GM19240 (cell line): ENCODE measurements around the gene PRIMPOL.
"Not testable (repeated sequence)": the region's sequence is repeated elsewhere in the genome, so short reads cannot be mapped to it uniquely, and the experiment has no call there.

Experiments
- DNase-seq: peaks from one replicate; pipeline ENCODE4 v3.0.0; 2011; ENCODE audit warnings: low spot score; ENCODE audit not compliant: insufficient read length

PRIMPOL gene

DNA sequence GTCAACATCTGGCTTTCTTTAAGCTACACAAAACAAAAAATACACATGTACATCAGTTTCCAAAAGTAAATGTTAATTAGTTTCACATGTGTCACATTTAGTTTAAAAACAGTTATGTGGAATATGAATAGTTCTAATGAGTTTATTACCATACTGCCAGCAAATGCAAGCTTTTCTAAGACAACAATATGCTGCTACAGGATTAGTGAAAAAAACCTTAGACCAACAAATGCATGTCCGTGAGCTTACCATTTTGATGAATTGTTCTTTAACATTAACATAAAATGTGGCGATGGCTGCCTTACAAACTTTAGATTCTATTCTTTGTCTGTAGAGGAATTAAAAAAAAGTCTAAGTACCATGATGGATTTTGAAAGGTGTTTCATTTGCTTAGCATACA lies 52.6 kb downstream of the PRIMPOL start:
- DNase-seq: no peak

DNA sequence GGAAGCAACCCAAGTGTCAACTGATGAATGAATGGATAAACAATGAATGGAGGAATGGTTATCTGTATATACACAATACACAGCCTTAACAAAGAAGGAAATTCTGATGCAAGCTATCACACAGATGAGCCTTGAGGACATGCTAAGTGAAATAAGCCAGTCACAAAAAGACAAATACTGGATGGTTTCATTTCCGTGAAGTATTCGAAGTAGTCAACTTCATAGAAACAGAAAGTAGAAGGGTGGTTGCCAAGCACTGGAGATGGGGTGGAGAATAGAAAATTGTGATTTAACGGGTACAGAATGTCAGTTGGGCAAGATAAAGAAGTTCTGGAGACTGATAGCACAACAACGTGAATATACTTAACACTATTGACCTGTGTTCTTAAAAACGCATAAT lies 56.2 kb downstream of the PRIMPOL start:
- DNase-seq: no peak

DNA sequence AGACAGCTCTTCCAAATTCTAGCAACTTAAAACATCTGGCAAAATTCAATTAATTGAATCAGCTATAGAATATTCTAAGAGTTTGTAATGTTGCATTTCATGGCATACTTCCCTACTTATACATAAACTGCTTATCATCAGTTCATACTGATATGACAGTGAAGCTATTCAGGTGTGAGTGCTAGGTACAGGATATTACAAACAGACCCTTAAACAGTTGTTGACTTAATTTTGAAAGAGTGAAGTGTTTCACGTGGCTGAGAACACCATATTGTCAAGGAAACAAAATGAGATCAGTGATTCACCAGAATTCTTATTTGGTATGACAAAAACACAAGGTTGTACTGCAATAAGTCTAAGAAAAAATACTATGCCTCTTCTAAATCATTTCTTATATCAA lies 56.9 kb downstream of the PRIMPOL start:
- no peak for DNase-seq

GRCh38 chr4:184712322-184712721 lies 62.8 kb downstream of the PRIMPOL start:
- no peak for DNase-seq

GRCh38 chr4:184713887-184714286 lies 64.3 kb downstream of the PRIMPOL start:
- no peak for DNase-seq

- DNase-seq: no peak
Observed at GRCh38 chr4:184715526-184715925, 66.0 kb downstream of the PRIMPOL start.

DNA sequence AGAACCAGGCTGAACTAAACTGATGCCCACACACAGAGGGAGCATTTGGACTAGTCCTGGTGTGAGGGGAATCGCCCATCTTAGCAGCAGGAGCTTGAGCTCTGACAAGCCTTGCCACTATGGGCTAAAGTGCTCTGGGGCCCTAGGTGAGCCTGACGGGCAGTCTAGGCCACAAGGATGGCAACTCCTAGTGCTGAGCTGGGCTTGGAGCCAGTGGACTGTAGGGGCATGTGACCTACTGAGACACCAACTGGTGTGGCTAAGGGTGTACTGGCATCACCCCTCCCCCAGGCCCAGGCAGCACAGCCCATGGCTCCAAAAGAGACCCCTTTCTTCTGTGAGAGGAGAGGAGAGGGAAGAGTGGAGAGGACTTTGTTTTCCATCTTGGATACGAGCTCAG lies 69.9 kb downstream of the PRIMPOL start:
- DNase-seq: no peak

DNA sequence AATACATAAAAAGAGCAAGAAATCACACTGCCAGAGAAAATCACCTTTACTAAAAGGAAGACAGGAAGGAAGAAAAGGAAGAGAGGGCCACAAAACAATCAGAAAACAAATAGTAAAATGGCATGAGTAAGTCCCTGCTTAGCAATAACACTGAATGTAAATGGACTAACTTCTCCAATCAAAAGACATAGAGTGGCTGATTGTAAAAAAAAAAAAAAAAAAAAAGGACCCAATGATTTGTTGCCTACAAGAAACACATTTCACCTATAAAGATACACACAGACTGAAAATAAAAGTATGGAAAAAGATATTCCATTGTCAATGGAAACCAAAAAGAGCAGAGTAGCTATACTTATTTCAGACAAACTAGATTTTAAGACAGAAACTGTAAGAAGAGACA lies 71.7 kb downstream of the PRIMPOL start:
- no peak for DNase-seq

DNA sequence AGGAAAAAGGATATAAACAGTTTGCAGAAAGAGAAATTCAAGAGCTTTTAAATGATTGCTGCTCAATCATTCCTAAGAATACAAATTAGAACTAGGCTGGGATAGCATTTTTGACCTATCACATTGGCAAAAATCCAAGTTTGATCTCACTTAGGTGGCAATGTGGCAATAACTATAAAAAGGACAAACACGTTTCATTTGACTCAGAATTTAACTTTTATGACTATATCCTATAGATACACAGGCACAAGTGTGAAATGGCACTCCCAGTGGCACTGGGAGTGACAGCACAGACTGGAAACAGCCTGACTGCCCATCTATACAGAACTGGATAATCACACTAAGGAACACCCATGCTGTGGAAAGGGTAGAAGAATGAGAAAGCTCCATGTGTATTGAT lies 73.3 kb downstream of the PRIMPOL start:
- no peak for DNase-seq

DNA sequence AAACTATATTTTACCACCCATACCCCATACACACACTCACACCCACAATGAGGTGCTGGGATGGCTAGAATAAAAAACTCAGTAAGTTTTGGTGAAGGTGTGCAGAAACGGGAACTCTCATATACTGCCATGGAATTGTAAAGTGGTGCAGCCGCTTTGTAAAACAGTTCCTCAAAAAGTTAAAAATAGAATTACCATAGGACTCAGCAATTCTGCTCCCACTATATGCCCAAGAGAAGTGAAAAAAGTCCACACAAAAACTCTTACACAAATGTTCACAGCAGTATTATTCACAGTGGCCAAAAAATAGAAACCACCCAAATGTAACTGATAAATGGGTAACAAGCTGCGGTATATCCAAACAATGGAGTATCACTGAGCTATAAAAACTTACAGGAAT lies 77.9 kb downstream of the PRIMPOL start:
- no peak for DNase-seq

- DNase-seq: no peak
Observed at GRCh38 chr4:184728858-184729257, 79.3 kb downstream of the PRIMPOL start.

DNA sequence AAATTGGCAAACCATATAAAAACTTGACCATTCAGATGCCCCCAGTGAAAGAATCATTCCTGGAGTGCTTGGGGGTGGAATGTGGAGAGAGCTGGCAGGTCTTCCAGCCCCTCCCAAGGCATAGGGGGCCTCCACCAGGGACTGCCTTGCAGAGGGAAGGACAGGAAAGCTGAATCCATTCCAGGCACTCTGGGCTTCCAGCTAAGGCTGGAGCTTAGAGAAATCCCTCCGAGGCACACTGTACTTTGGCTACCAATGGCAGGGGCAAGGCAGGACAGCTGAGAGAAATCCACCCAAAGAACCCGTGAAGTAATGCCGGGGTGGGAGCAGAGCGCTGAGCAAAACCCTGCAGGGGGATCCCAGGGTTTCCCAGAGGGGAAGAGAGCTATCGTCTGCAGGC lies 80.4 kb downstream of the PRIMPOL start:
- DNase-seq: no peak

GRCh38 chr4:184731056-184731455 lies 81.5 kb downstream of the PRIMPOL start:
- no peak for DNase-seq

DNA sequence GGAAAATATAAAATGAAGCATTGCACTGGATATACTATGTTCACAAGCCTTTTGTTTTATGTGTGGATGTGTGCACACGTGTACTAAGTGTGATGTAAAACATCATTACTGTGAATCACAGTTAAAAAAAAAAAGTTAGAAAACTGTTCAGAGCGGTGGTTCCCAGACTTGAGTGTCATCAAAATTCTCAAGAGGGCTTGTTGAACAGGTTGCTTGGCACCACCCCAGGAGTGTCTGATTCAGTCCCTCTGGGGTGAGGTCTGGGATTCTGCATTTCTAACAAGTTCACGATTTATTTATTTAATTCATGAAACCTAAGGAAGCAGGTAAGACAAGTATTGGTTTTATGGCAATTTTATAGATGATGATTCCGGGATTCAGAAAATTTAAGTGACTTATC lies 82.6 kb downstream of the PRIMPOL start:
- no peak for DNase-seq

DNA sequence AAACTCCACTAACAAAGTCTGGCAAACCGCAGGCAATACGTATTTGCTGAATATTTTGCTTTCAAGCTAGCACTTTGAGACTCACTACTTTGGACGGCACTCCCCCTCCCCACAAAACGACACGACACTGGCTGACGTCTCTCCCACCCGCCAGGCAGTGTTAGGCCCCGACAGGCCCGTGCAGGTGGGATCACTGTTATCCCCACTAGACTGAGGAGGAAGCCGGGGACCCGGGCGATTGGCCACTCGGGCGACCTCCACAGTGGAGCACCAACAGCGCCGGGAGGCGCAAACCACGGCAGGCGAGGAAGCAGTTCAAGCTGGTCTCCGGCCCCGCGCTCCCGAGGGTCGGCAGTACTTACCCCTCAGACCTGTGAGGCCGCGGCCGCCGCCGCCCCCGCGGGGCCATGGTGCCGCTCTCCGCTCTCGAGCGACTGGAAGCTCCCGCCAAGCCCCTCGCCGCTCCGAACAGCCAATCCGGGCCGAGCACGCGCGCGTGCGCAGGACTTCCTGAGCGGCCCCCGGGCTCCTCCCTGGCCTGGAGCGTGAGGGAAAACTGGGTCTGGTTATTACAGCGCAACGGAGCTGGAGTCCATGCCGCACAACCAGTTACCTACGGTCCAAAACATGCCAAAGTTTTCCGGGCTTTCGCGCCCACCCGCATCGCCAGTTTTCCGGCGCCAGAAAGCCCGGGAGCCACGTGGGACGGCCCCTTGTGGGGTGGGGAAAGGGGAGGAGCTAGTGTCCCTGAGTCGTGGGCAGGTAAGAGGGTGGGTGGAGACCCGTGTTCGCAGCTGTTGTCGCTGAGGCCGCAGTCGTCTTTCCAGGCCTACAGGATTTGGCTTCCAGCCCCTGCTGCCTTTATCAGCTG lies 84.4 kb downstream of the PRIMPOL start, which contains the start of gene CENPU:
Gene CENPU (minus strand): TSS at position 443 of the 871 bp plus-strand sequence. CDS start 34 bp downstream, at position 409.
- peak; percentile 98 for DNase-seq

GRCh38 chr4:184734758-184735157 lies 85.2 kb downstream of the PRIMPOL start:
- no peak for DNase-seq

DNA sequence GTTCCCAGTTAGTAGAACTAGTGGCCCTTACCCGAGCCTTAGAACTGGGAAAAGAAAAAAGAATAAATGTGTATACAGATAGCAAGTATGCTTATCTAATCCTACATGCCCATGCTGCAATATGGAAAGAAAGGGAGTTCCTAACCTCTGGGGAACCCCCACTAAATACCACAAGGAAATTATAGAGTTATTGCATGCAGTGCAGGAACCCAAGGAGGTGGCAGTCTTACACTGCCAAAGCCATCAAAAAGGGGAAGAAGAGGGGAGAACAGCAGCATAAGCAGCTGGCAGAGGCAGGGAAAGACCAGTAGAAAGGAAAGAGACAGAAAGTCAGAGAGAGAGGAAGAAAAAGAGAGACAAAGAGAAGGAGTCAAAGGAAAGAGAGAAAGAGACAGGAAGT lies 90.0 kb downstream of the PRIMPOL start:
- DNase-seq: not testable (repeated sequence)

- no peak for DNase-seq
Observed at GRCh38 chr4:184740980-184741391, 91.4 kb downstream of the PRIMPOL start.

DNA sequence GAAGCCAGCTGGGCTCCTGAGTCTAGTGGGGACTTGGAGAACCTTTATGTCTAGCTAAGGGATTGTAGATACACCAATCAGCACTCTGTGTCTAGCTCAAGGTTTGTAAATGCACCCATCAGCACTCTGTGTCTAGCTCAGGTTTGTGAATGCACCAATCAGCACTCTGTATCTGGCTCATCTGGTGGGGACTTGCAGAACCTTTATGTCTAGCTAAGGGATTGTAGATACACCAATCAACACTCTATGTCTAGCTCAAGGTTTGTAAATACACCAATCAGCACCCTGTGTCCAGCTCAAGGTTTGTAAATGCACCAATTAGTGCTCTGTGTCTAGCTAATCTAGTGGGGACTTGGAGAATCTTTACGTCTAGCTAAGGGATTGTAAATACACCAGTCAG lies 92.1 kb downstream of the PRIMPOL start:
- DNase-seq: not testable (repeated sequence)

DNA sequence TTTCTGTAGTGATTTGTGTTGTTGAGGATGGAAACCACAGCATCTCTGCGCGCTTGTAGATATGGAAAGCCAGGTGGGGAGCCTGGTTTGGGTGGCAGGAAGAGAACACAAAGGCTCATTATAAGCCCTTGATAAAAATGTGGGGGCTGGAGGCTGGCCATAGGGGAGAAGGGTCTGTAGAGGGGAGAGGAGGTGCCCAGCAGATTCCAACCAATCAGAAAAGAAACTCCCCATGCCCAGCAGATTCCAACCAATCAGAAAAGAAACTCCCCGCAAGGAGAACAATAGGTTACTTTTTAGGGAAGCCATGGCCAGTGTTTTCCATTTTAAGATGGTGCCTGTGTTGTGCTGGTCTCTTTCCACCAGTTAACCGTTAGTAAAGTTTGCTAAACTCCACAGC lies 94.1 kb downstream of the PRIMPOL start:
- no peak for DNase-seq

DNA sequence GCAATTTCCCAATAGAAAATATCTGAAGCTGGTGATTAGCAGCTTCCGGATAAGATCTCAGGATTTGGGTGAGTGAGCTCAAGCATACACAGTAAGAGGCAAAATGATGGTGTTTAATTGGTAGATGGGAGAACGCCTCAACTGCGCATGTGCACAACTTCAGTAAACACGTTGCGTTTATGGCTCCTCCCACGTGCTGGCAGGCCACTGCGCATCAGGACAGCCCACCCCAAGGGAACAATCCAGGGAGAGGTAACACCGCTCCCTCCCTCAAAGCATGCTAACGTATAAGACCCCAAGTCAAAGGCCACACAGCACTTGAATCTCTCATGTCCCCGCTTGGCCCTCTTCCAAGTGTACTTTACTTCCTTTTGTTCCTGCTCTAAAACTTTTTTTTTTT lies 94.7 kb downstream of the PRIMPOL start:
- no peak for DNase-seq
